ENCODE data around the gene PBX4. TPM values are rescaled to one million over a fixed set of nuclear protein-coding genes. Genes with fewer than 3 reads are reported as not detected.

Gene PBX4
- total RNA-seq, 4 donors from 2014 or later, result 0.42 to 4.5 (median 0.68) TPM

DNA sequence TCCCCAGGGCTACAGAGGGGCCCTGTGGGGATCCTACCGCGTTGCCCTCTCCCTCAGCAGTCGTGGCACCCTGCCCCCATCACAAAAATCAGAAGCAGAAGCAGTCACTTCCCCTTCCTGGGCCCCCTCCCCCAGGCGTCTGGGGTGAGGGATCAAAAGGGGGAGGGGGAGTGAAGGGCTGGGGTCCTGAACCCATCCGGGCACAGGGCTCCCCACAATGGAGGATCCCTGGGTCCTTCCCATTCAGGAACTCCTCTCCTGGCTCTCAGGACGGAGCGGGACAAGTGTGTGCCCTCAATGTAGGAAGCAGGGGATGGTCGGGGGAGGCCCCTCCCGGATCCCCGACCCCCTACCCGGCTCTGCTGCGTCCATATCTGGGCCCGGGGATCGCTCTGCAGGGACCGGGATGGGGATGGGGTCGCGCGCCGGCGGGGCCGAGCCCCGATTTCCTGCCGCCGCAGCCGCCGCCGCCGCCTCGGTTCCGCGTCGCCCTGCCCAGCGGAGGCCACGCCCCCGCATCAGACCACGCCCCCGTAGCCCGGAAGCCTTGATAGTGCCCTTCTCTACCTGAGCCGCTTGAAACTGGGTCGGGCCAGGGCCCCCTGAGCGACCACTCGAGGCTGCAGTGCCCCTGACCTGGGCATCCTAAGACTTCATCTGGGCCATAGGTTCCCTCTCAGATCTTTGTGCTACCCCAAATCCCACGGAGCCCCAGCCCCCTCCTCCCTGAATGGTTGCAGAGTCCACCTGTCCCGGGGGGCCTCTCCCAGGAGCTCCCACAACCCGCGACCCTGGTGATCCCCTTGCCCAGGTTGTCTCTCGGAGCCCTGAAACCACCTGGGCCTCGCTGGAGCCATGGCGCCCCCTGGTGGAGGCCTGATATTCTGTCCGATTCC is 24.9 kb upstream of the PBX4 start, which contains the start of gene GMIP:
Gene GMIP (minus strand): TSS at position 500 of the 896 bp plus-strand sequence. CDS start 128 bp downstream, at position 372.
- H3K27me3 ChIP-seq, result no peaks in the 10 kb centered on the region
- TF ChIP-seq POLR2AphosphoS5 (IDR thresholded peaks at IDR 0.05) (no peak), POLR2A (IDR thresholded peaks at IDR 0.05) (peak in 1 of 2 donors; percentile 43), EP300 (IDR thresholded peaks at IDR 0.05) (no peak)
- TF ChIP-seq, protein P1, sequence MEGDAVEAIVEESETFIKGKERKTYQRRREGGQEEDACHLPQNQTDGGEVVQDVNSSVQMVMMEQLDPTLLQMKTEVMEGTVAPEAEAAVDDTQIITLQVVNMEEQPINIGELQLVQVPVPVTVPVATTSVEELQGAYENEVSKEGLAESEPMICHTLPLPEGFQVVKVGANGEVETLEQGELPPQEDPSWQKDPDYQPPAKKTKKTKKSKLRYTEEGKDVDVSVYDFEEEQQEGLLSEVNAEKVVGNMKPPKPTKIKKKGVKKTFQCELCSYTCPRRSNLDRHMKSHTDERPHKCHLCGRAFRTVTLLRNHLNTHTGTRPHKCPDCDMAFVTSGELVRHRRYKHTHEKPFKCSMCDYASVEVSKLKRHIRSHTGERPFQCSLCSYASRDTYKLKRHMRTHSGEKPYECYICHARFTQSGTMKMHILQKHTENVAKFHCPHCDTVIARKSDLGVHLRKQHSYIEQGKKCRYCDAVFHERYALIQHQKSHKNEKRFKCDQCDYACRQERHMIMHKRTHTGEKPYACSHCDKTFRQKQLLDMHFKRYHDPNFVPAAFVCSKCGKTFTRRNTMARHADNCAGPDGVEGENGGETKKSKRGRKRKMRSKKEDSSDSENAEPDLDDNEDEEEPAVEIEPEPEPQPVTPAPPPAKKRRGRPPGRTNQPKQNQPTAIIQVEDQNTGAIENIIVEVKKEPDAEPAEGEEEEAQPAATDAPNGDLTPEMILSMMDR (IDR thresholded peaks at IDR 0.05), result peak in 3 of 4 experiments; percentile 69 to 88 (median 85)
- ATAC-seq, result peak; percentile 86
- WGBS, 2 donors (ENCODE audit: low coverage in 1 of 2), result 0% methylated on average over 1 to 3 of the region's 50 CpGs
- no peaks in the 10 kb centered on the region for H3K9me3 ChIP-seq
- H3K27ac ChIP-seq, result peak within 1 kb of the TSS in 3 of 4 donors; percentile 39 to 76 (median 54)
- H3K4me3 ChIP-seq, result peak within 1 kb of the TSS; percentile 60 to 68
- H3K36me3 ChIP-seq, result peaks cover 0 to 53% of the 10 kb centered on the region in 2 donors
- H3K4me1 ChIP-seq, result peaks cover 0 to 19% (median 5%) of the 10 kb centered on the region in 3 donors

DNA sequence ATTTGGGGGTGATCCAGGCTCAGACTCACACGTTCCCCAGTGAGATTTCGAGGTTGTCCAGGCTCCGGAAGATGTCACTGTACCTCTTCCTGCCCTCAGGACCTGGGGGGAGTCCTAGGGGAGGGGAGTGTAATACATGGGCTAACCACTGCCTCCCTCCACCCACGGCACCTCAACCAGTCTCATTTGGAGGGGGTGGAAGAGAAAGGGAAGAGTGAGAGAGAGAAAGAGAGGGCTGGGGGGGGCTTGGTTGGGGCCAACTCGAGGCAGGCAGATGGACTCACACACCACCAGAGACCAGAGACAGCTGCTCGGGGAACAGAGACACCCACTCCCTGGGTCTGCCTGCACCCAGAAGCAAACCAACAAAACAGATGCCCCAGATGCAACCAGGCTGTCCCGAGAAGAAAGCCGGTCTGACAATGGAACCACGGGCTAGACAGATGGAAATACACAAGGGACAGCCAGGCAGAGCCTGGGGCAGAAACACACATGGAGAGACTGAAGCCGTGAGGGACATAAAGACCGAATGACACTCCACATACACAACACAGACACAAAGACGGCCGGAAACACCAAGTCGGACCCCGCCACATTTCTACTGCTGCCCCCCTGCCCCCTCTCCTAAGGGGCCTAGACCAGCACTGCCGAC is 24.1 kb upstream of the PBX4 start:
- ATAC-seq, result no peak
- no peaks in the 10 kb centered on the region for H3K27me3 ChIP-seq
- 20 to 29% methylated on average over 12 to 15 of the region's 16 CpGs for WGBS, 2 donors (ENCODE audit: low coverage in 1 of 2)
- peaks cover 0 to 19% (median 5%) of the 10 kb centered on the region in 3 donors for H3K4me1 ChIP-seq
- TF ChIP-seq POLR2AphosphoS5 (IDR thresholded peaks at IDR 0.05) (no peak), POLR2A (IDR thresholded peaks at IDR 0.05) (no peak), EP300 (IDR thresholded peaks at IDR 0.05) (no peak)
- TF ChIP-seq, protein P1 (IDR thresholded peaks at IDR 0.05), result no peak
- H3K27ac ChIP-seq, result peak overlapping the region in 2 of 4 donors; percentile 54 to 76
- peak overlapping the region; percentile 60 to 68 for H3K4me3 ChIP-seq
- H3K9me3 ChIP-seq, result no peaks in the 10 kb centered on the region
- peaks cover 0 to 53% of the 10 kb centered on the region in 2 donors for H3K36me3 ChIP-seq

DNA sequence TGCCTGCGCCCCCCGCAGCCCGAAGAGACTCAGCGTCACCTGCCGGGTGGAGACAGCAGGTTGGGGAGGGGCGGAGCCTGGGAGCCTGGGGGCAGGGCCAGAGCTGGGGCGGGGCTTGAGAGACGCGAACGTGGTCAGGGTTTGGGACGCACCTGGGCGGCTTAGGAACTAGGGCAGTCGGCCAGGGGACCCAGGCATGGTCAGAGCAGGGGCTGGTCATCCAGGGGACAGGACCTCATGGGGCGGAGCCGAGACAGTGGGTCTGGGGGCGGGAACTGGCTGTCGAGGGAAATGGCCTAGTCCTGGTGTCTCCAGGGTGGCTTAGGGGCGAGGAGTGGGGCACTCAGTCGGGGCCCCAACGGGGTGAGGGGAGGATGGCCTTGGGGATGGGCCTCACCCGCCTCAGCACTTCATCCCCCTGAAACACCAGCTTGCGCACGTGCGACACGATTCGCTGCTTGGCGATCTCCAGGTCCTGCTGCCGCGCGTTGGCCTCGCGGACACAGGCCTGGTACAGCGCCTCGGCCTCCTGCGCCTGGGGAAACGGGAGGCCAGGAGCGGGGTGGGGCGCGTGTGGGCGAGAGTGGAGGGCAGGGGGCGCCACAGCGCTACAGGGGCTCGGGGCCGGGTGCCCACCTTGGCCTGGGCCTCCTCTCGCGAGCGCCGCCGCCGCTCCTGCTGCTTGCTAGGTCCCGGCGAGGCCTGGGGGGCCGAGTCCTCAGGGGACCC is 19.2 kb upstream of the PBX4 start:
- Histone ChIP-seq H3K9me3 (no peaks in the 10 kb centered on the region), H3K4me1 (peaks cover 0 to 4% (median 1%) of the 10 kb centered on the region in 3 donors), H3K27ac (no peak overlapping the region), H3K36me3 (peaks cover 0 to 62% of the 10 kb centered on the region in 2 donors), H3K4me3 (no peak overlapping the region), H3K27me3 (no peaks in the 10 kb centered on the region)
- 35 to 88% methylated on average over 2 to 8 of the region's 53 CpGs for WGBS, 2 donors (ENCODE audit: low coverage in 1 of 2)
- TF ChIP-seq, protein P1 (IDR thresholded peaks at IDR 0.05), result no peak
- no peak for TF ChIP-seq POLR2A (IDR thresholded peaks at IDR 0.05)
- TF ChIP-seq POLR2AphosphoS5 (IDR thresholded peaks at IDR 0.05), result no peak
- TF ChIP-seq EP300 (IDR thresholded peaks at IDR 0.05), result no peak
- ATAC-seq, result no peak

DNA sequence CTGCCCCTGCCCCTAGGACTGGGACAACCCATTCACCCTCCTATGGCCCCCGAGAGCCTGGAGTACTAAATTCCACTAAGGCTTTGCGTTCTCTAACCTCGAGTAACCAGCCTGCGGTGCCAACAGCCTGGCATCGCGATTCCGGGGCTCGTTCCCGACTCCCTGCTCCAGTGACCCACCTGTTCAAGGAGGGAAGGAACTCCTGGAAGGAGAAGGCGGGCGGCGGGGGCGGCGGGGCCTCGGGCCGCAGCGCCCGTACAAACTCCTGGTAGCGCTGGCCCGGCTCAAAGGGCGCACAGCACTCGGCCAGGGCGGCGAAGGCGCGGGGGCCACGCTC is 18.7 kb upstream of the PBX4 start:
- WGBS, 2 donors (ENCODE audit: low coverage in 1 of 2), result no CpG with 5 or more reads among the region's 27 CpGs
- H3K27ac ChIP-seq, result no peak overlapping the region
- H3K4me3 ChIP-seq, result no peak overlapping the region
- TF ChIP-seq, protein P1 (IDR thresholded peaks at IDR 0.05), result no peak
- TF ChIP-seq EP300 (IDR thresholded peaks at IDR 0.05) (no peak), POLR2AphosphoS5 (IDR thresholded peaks at IDR 0.05) (no peak), POLR2A (IDR thresholded peaks at IDR 0.05) (no peak)
- H3K27me3 ChIP-seq, result no peaks in the 10 kb centered on the region
- no peak for ATAC-seq
- H3K9me3 ChIP-seq, result no peaks in the 10 kb centered on the region
- H3K4me1 ChIP-seq, result no peaks in the 10 kb centered on the region
- peaks cover 0 to 62% of the 10 kb centered on the region in 2 donors for H3K36me3 ChIP-seq

All from gastroesophageal sphincter (tissue), 4 donors.